ENCODE measurements around the gene DCLK1.

Gene DCLK1

GRCh38 chr13:35909091-35909490 lies 222.1 kb downstream of the DCLK1 start:
- TF ChIP-seq CTCF (IDR thresholded peaks at IDR 0.05; ENCODE audit: low read depth, low read length, missing control alignments), result no peak
- H3K4me3 ChIP-seq (ENCODE audit: low read depth, low read length), result no peak overlapping the region
- in situ Hi-C loops (cut with HindIII; ENCODE audit: low sequenced_read_pairs), result no loop called here
- no peak for DNase-seq (ENCODE audit: low read depth)

- H3K4me3 ChIP-seq (ENCODE audit: low read depth, low read length), result no peak overlapping the region
- DNase-seq (ENCODE audit: low read depth), result no peak
- TF ChIP-seq CTCF (IDR thresholded peaks at IDR 0.05; ENCODE audit: low read depth, low read length, missing control alignments), result no peak
- in situ Hi-C loops (cut with HindIII; ENCODE audit: low sequenced_read_pairs), result no loop called here
These were observed 223.0 kb downstream of the DCLK1 start for GRCh38 chr13:35908226-35908625.

- TF ChIP-seq CTCF (IDR thresholded peaks at IDR 0.05; ENCODE audit: low read depth, low read length, missing control alignments), result no peak
- DNase-seq (ENCODE audit: low read depth), result no peak
- H3K4me3 ChIP-seq (ENCODE audit: low read depth, low read length), result no peak overlapping the region
- in situ Hi-C loops (cut with HindIII; ENCODE audit: low sequenced_read_pairs), result no loop called here
These were observed 224.5 kb downstream of the DCLK1 start for GRCh38 chr13:35906636-35907035.

DNA sequence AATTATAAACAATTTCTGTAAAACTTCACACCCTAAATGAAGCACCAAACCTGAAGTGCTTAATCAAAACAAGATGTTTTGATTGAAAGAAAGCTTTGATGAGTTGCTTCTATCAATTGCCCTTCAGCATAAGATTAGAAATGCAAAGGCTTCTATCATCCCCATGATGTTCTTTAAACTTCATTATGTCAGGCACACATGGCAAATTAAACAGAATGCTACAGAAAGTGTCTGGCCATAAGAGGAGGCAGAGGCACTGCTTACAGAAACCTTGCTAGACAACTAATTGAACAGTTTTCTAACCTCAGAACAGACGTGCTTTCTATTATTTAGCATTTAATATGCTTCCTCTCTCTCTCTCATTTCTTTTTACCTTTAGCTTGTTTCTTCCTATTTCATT lies 228.1 kb downstream of the DCLK1 start:
- H3K4me3 ChIP-seq (ENCODE audit: low read depth, low read length), result no peak overlapping the region
- DNase-seq (ENCODE audit: low read depth), result no peak
- in situ Hi-C loops (cut with HindIII; ENCODE audit: low sequenced_read_pairs), result no loop called here
- TF ChIP-seq CTCF (IDR thresholded peaks at IDR 0.05; ENCODE audit: low read depth, low read length, missing control alignments), result no peak

DNA sequence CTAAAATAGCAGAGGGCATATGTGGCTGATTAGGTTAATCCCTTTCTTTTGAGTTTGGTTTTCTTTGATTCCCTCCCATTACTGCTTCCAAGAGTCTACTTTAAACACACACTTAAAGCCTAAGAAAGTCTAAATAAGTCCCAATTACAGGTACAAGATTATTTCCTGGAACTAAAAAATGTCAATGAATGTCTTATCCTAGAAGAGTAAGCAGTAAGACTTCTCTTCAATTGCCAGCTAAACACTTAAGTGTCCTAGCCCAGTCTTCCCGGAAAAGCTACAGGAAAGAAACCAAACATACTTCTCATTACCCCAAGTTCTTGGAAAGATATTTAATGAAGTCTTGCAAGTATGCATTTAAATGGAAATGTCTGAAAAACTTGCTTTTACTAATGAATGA lies 233.1 kb downstream of the DCLK1 start:
- no peak for DNase-seq (ENCODE audit: low read depth)
- in situ Hi-C loops (cut with HindIII; ENCODE audit: low sequenced_read_pairs), result no loop called here
- no peak overlapping the region for H3K4me3 ChIP-seq (ENCODE audit: low read depth, low read length)
- TF ChIP-seq CTCF (IDR thresholded peaks at IDR 0.05; ENCODE audit: low read depth, low read length, missing control alignments), result no peak

GRCh38 chr13:35894636-35895035 lies 236.5 kb downstream of the DCLK1 start:
- in situ Hi-C loops (cut with HindIII; ENCODE audit: low sequenced_read_pairs), result no loop called here
- no peak for TF ChIP-seq CTCF (IDR thresholded peaks at IDR 0.05; ENCODE audit: low read depth, low read length, missing control alignments)
- no peak overlapping the region for H3K4me3 ChIP-seq (ENCODE audit: low read depth, low read length)
- no peak for DNase-seq (ENCODE audit: low read depth)
